ENCODE data around the gene PIGA.
"Not testable (repeated sequence)": the region's sequence is repeated elsewhere in the genome, so short reads cannot be mapped to it uniquely, and the experiment has no call there.

Gene PIGA

GRCh38 chrX:15320297-15320696, 15.0 kb downstream of the PIGA start:
- DNase-seq (ENCODE audit: low spot score): no peak

- DNase-seq (ENCODE audit: low spot score): peak; percentile 53
Observed at GRCh38 chrX:15319075-15319474, 16.2 kb downstream of the PIGA start.

DNA sequence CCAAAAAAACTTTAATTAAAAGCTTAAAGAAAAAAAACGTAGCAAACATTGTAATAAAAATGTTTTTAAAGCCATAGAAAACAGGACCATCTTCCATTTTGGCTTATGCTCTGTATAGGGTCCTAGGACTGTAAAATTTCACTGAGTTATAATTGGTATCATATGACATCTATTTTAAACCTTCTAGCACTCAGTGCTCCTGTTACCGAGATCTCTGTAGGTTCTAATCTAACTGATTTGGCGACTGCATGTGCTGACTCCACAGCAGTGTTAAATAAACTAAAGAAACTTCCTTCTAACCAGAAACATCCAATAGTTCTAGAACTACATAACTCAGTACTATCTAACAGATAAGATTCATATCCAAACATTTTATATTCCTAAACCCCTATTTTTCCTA, 19.8 kb downstream of the PIGA start, which contains the start of gene ASB11:
TSS of gene ASB11 (minus strand) at position 132 of the 400 bp plus-strand sequence. CDS start at position 97, 35 bp downstream.
- DNase-seq (ENCODE audit: low spot score): no peak

DNA sequence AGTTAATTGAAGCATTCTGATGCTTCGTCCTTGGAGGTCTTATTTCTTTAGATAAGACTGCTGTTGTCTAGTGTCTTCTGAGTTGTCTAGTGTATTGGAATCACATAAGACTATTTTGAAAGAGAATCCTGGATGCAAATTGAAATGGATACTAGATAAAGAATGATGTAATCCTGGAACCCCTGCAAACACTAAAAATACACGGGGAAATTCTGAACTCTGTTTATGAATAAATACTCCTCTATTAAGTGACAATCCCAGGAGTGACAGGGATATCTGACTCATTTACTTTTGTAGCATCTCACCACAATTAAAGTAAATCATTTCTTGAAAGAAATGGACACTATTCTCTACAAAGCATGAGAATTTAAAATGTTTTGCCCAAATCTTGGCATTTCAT, 20.9 kb downstream of the PIGA start:
- DNase-seq (ENCODE audit: low spot score): no peak

- no peak for DNase-seq (ENCODE audit: low spot score)
Observed at GRCh38 chrX:15311119-15311518, 24.2 kb downstream of the PIGA start.

- peak; percentile 37 for DNase-seq (ENCODE audit: low spot score)
Observed at GRCh38 chrX:15310117-15310516, 25.2 kb downstream of the PIGA start.

DNA sequence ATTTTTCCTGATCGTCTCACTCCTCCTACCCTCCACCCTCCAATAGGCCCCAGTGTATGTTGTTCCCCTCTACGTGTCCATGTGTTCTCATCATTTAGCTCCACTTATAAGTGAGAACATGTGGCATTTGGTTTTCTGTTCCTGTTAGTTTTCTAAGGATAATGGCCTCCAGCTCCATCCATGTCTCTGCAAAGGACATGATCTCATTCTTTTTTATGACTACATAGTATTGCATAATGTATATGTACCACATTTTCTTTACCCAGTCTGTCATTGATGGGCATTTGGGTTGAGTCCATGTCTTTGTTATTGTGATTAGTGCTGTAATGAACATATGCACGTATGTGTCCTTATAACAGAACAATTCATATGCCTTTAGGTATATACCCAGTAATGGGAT, 29.4 kb downstream of the PIGA start:
- not testable (repeated sequence) for DNase-seq (ENCODE audit: low spot score)

DNA sequence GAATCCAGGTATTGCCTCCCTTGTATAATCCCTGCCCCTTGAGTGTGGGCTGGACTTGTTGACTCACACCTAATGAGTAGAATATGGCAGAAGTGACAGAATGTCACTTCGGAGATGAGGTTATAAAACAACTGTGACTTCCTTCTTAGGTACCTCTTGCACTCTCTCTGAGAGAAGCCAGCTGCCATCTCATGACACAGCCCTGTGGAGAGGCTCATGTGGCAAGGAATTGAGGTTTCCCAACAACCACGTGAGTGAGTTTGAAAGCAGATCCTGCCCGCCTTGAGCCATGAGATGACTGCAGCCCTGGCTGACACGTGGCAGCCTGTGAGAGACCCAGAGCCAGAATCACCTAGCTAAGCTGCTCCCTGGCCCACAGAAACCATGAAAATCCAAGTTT, 33.4 kb downstream of the PIGA start:
- peak; percentile 32 for DNase-seq (ENCODE audit: low spot score)

GRCh38 chrX:15299941-15300851, 35.1 kb downstream of the PIGA start:
- DNase-seq (ENCODE audit: low spot score): peak; percentile 29

DNA sequence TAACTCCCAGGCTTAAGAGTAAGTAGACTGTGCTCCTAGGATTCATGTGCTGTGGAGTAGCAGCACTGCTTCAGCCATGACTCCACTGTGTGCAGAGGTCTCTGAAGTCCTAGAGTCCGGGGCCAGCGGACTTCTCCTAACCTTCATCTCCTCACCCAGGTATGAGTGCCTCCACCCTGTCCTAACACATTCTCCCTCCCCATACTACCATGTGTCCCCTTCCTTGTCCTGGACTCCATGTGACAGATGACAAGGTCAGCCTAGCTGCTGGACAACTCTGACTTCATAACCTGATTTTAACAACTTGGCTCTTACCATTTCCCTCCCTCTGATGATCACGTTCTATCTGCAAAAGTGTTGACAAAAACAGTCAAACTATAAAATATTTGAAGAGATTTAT, 36.5 kb downstream of the PIGA start:
- DNase-seq (ENCODE audit: low spot score): no peak

DNA sequence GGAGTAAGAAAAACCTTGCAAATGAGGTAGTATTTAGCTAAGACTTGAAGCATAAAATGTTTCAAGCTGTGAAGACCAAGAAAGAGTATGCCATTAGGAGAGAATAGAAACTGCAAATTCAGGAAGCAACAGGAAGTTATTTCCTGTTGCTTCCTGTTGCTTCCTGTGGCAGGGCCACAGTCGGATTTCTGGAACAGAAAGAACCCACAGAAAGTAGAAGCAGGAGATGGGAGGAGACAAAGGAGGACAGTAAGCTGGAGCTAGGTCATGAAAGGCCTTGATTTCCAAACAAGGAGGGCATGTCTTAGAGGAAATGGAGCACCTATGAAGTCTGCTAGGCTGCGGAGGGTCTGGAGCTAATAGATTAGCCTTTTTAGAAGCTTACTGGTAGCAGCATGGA, 37.1 kb downstream of the PIGA start:
- DNase-seq (ENCODE audit: low spot score): no peak

GRCh38 chrX:15293451-15293850, 41.9 kb downstream of the PIGA start:
- no peak for DNase-seq (ENCODE audit: low spot score)

DNA sequence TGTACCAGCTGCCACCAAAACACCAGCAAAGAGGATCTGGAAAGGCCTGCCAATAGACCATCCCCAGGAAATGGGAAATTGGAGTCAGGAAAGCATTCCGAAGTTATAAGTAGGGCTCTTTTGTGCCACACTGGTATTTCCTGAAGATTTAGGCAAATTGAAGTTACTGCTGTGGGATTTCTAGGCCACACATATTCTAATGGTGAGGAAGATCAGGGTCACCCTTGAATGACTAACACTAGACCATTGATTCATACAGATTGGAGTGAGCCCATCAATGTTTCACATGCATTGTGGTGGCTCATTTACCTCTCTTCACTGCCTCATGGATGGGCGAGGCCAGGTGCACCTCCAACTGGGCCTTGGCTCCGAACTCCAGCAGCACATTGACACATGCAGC, 42.5 kb downstream of the PIGA start:
- DNase-seq (ENCODE audit: low spot score): no peak

GRCh38 chrX:15277604-15278003, 57.7 kb downstream of the PIGA start:
- DNase-seq (ENCODE audit: low spot score): no peak

- DNase-seq (ENCODE audit: low spot score): no peak
Observed at GRCh38 chrX:15274946-15275345, 60.4 kb downstream of the PIGA start.

DNA sequence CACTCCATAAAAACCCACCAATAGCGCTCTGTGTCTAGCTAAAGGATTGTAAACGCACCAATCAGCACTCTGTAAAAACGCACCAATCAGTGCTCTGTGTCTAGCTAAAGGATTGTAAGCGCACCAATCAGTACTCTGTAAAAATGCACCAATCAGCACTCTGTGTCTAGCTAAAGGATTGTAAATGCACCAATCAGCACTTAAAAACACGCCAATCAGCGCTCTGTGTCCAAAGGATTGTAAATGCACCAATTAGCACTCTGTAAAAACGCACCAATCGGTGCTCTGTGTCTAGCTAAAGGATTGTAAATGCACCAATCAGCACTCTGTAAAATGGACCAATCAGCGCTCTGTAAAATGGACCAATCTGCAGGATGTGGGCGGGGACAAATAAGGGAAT, 62.0 kb downstream of the PIGA start:
- not testable (repeated sequence) for DNase-seq (ENCODE audit: low spot score)

DNA sequence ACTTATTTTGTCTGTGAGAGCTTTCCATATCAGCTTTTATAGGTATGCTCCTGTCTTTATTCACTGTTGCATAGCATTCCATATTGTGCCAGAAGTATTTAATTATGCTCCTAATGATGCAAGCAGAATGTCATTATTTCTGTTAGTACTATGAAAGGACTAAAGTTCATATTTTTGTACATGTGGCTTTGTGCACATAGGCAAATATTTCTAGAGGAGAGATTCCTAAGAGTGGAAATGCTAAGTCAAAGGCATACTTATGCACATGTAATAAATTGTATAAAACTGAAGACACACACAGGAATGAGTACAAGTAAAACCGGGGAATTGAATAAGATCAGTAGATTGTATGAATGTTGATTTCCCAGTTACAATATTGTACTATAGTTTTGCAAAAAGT, 63.6 kb downstream of the PIGA start:
- DNase-seq (ENCODE audit: low spot score): no peak

- DNase-seq (ENCODE audit: low spot score): peak; percentile 8
Observed at GRCh38 chrX:15269618-15270521, 65.5 kb downstream of the PIGA start, which contains the start of gene ASB9. TSS of gene ASB9 (minus strand) at chrX:15270083. CDS start at chrX:15269874, 209 bp downstream.

Data from Ammon's horn (tissue), 1 donor.